SK-N-SH treated with all-trans-retinoic acid at 6 μM for 48 hours (cell line): ENCODE measurements around the gene HRAS.

ENCODE experiments used
- ATAC-seq: fragments of 200-7000 bp; cut with Tn5 transposase; 3 replicates; pipeline ENCODE4 v1.9.1; 2020; ENCODE audit warnings: mild to moderate bottlenecking, moderate library complexity
- ARNTL ChIP-seq: fragments of 450-650 bp; formaldehyde crosslinking; IDR thresholded peaks from 2 replicates; pipeline ENCODE4 v1.5.0; 2020; ENCODE audit warnings: low read depth, mild to moderate bottlenecking, moderate library complexity, borderline replicate concordance
- BACH2 ChIP-seq: fragments of 250-450 bp; sonication (Bioruptor Pico); IDR thresholded peaks from 2 replicates; pipeline ENCODE4 v1.9.0; 2021; ENCODE audit warnings: mild to moderate bottlenecking, borderline replicate concordance
- CREB5 ChIP-seq: fragments of 250-450 bp; sonication (Bioruptor Pico); IDR thresholded peaks from 2 replicates; pipeline ENCODE4 v1.5.1; 2020; ENCODE audit warnings: low read depth, mild to moderate bottlenecking, moderate library complexity
- CSDC2 ChIP-seq: fragments of 250-450 bp; sonication (Bioruptor Pico); IDR thresholded peaks from 2 replicates; pipeline ENCODE4 v1.5.0; 2020; ENCODE audit warnings: mild to moderate bottlenecking, moderate library complexity
- CSRNP3 ChIP-seq: fragments of 250-450 bp; sonication (Bioruptor Pico); IDR thresholded peaks from 2 replicates; pipeline ENCODE4 v1.5.1; 2021; ENCODE audit warnings: mild to moderate bottlenecking, moderate library complexity
- ESRRG ChIP-seq: fragments of 250-450 bp; sonication (Bioruptor Pico); IDR thresholded peaks from 2 replicates; pipeline ENCODE4 v1.6.1; 2021; ENCODE audit warnings: mild to moderate bottlenecking
- GLIS3 ChIP-seq: fragments of 250-450 bp; sonication (Bioruptor Pico); IDR thresholded peaks from 2 replicates; pipeline ENCODE4 v1.5.0; 2020; ENCODE audit warnings: mild to moderate bottlenecking, moderate library complexity
- ISL1 ChIP-seq: fragments of 250-450 bp; sonication (Bioruptor Pico); IDR thresholded peaks from 2 replicates; pipeline ENCODE4 v2.1.2; 2022; ENCODE audit warnings: mild to moderate bottlenecking, moderate library complexity
- OSR1 ChIP-seq: fragments of 250-450 bp; sonication (Bioruptor Pico); IDR thresholded peaks from 2 replicates; pipeline ENCODE4 v1.8.0; 2022; ENCODE audit warnings: moderate library complexity, mild to moderate bottlenecking, inconsistent platforms
- PATZ1 ChIP-seq: fragments of 250-450 bp; sonication (Bioruptor Pico); IDR thresholded peaks from 2 replicates; pipeline ENCODE4 v1.8.0; 2020; ENCODE audit warnings: mild to moderate bottlenecking, moderate library complexity, borderline replicate concordance
- POU6F1 ChIP-seq: fragments of 250-450 bp; sonication (Bioruptor Pico); IDR thresholded peaks from 2 replicates; pipeline ENCODE4 v1.8.0; 2021; ENCODE audit warnings: low read depth, mild to moderate bottlenecking, moderate library complexity, borderline replicate concordance
- PPARA ChIP-seq: fragments of 250-450 bp; sonication (Bioruptor Pico); IDR thresholded peaks from 2 replicates; pipeline ENCODE4 v1.5.0; 2020; ENCODE audit warnings: mild to moderate bottlenecking, borderline replicate concordance
- RARB ChIP-seq: fragments of 250-450 bp; sonication (Bioruptor Pico); IDR thresholded peaks from 2 replicates; pipeline ENCODE4 v1.8.0; 2021; ENCODE audit warnings: mild to moderate bottlenecking, moderate library complexity
- SNAI2 ChIP-seq: fragments of 250-450 bp; sonication (Bioruptor Pico); IDR thresholded peaks from 2 replicates; pipeline ENCODE4 v1.5.0; 2020; ENCODE audit warnings: mild to moderate bottlenecking, moderate library complexity
- TCF4 ChIP-seq: fragments of 250-450 bp; sonication (Bioruptor Pico); IDR thresholded peaks from 2 replicates; pipeline ENCODE4 v1.8.0; 2021; ENCODE audit warnings: mild to moderate bottlenecking, moderate library complexity, borderline replicate concordance
- TOX ChIP-seq: fragments of 250-450 bp; sonication (Bioruptor Pico); IDR thresholded peaks from 2 replicates; pipeline ENCODE4 v1.8.0; 2021; ENCODE audit warnings: mild to moderate bottlenecking, moderate library complexity, borderline replicate concordance
- TSHZ2 ChIP-seq: fragments of 250-450 bp; sonication (Bioruptor Pico); IDR thresholded peaks from 2 replicates; pipeline ENCODE4 v1.5.0; 2020; ENCODE audit warnings: mild to moderate bottlenecking, moderate library complexity
- ZFP3 ChIP-seq: fragments of 250-450 bp; sonication (Bioruptor Pico); IDR thresholded peaks from 2 replicates; pipeline ENCODE4 v1.5.0; 2020; ENCODE audit warnings: mild to moderate bottlenecking, moderate library complexity
- ZNF565 ChIP-seq: fragments of 450-650 bp; formaldehyde crosslinking; conservative IDR thresholded peaks from 2 replicates; pipeline ENCODE4 v1.5.0; 2020; ENCODE audit warnings: low read depth, mild to moderate bottlenecking, moderate library complexity
- ZNF8 ChIP-seq: fragments of 450-650 bp; formaldehyde crosslinking; IDR thresholded peaks from 2 replicates; pipeline ENCODE4 v1.5.0; 2020; ENCODE audit warnings: mild to moderate bottlenecking, moderate library complexity

The HRAS gene

GRCh38 chr11:559020-559620, 23.7 kb upstream of the HRAS start:
- no peak for ATAC-seq
- TF ChIP-seq ESRRG (CRISPR knock-in tag) (no peak), BACH2 (CRISPR knock-in tag) (no peak), CREB5 (CRISPR knock-in tag) (no peak), ZFP3 (CRISPR knock-in tag) (no peak), GLIS3 (CRISPR knock-in tag) (no peak), ISL1 (CRISPR knock-in tag) (no peak), OSR1 (CRISPR knock-in tag) (no peak), TSHZ2 (no peak), POU6F1 (CRISPR knock-in tag) (no peak), CSDC2 (CRISPR knock-in tag) (no peak), SNAI2 (no peak), ZNF8 (CRISPR knock-in tag) (no peak), TOX (CRISPR knock-in tag) (no peak), TCF4 (no peak), ARNTL (CRISPR knock-in tag) (no peak), ZNF565 (CRISPR knock-in tag) (no peak), CSRNP3 (CRISPR knock-in tag) (no peak)
- TF ChIP-seq, all 23 proteins: peak for 0

- no peak for ATAC-seq
Observed at GRCh38 chr11:558503-558902, 23.1 kb upstream of the HRAS start.

More at GRCh38 chr11:558503-558902, 23.1 kb upstream of the HRAS start:
- TF ChIP-seq PPARA (no peak), ARNTL (CRISPR knock-in tag) (no peak), ZNF565 (CRISPR knock-in tag) (no peak), ISL1 (CRISPR knock-in tag) (no peak), BACH2 (CRISPR knock-in tag) (no peak), OSR1 (CRISPR knock-in tag) (no peak), CSDC2 (CRISPR knock-in tag) (no peak), RARB (no peak), PATZ1 (CRISPR knock-in tag) (no peak)
